OCI-LY3 (cell line): ENCODE data around the gene WDR46.
"Not testable (repeated sequence)": the region's sequence is repeated elsewhere in the genome, so short reads cannot be mapped to it uniquely, and the experiment has no call there.

Experiments used
- H2AFZ ChIP-seq: fragments of 200-600, 300-600 bp; shearing (Covaris generic); 2 replicates; pipeline ENCODE4 v1.6.0; 2014; ENCODE audit warnings: antibody characterized with exemption, low read depth, low read length
- H3K27ac ChIP-seq: fragments of 200-600, 300-600 bp; sonication (generic); 2 replicates; pipeline ENCODE4 v1.5.1; 2014; ENCODE audit warnings: mild to moderate bottlenecking, low read length, moderate library complexity, mixed read lengths
- H3K27me3 ChIP-seq: fragments of 200-600, 300-600 bp; sonication (generic); 2 replicates; pipeline ENCODE4 v1.6.1; 2014; ENCODE audit warnings: low read depth, low read length, mixed read lengths
- H3K36me3 ChIP-seq: fragments of 200-600, 300-600 bp; sonication (generic); replicated peaks from 2 replicates; pipeline ENCODE3; 2014; ENCODE audit warnings: low read depth, low read length, mixed read lengths
- H3K4me1 ChIP-seq: fragments of 300-600, 200-600 bp; sonication (generic); 2 replicates; pipeline ENCODE4 v1.6.1; 2014; ENCODE audit warnings: low read length, mixed read lengths
- H3K4me2 ChIP-seq: fragments of 200-600, 300-600 bp; sonication (generic); 2 replicates; pipeline ENCODE4 v1.6.1; 2014; ENCODE audit warnings: low read length, mixed read lengths
- H3K4me3 ChIP-seq: fragments of 300-600, 200-600 bp; sonication (generic); 2 replicates; pipeline ENCODE4 v1.5.1; 2014; ENCODE audit warnings: antibody characterized with exemption, mild to moderate bottlenecking, low read length, moderate library complexity
- H3K79me2 ChIP-seq: fragments of 300-600, 200-600 bp; shearing (Covaris generic); 2 replicates; pipeline ENCODE4 v1.6.1; 2014; ENCODE audit warnings: mild to moderate bottlenecking, low read length, mixed read lengths
- H3K9ac ChIP-seq: fragments of 300-600, 200-600 bp; shearing (Covaris generic); 2 replicates; pipeline ENCODE4 v1.6.0; 2014; ENCODE audit warnings: mild to moderate bottlenecking, low read length, moderate library complexity
- H3K9me3 ChIP-seq: fragments of 200-600, 300-600 bp; shearing (Covaris generic); 2 replicates; pipeline ENCODE4 v1.6.1; 2014; ENCODE audit warnings: low read length, mixed read lengths; ENCODE audit not compliant: insufficient read depth
- H4K20me1 ChIP-seq: fragments of 200-600, 300-600 bp; sonication (generic); 2 replicates; pipeline ENCODE4 v1.6.1; 2016; ENCODE audit warnings: low read length, mixed read lengths; ENCODE audit not compliant: insufficient read depth
- EZH2phosphoT487 ChIP-seq: fragments of 200-600 bp; shearing (Covaris generic); IDR thresholded peaks from 2 replicates; pipeline ENCODE4 v1.6.1; 2018; ENCODE audit warnings: antibody characterized with exemption, mixed run types, low read depth
- TF ChIP-seq, protein P1 (sequence below): fragments of 200-600, 300-600 bp; sonication (generic); IDR thresholded peaks from 2 replicates; pipeline ENCODE4 v1.5.1; 2014; ENCODE audit warnings: antibody characterized with exemption, low read length, low read depth

The WDR46 gene

GRCh38 chr6:33289784-33290315 is 811 bp upstream of the WDR46 start:
- peaks cover 28% of the 10 kb centered on the region for H3K79me2 ChIP-seq
- H3K36me3 ChIP-seq: peaks cover 9% of the 10 kb centered on the region
- H2AFZ ChIP-seq: 0 out of 2 replicates have a peak overlapping the region, but pooled peaks have one; percentile 70

DNA sequence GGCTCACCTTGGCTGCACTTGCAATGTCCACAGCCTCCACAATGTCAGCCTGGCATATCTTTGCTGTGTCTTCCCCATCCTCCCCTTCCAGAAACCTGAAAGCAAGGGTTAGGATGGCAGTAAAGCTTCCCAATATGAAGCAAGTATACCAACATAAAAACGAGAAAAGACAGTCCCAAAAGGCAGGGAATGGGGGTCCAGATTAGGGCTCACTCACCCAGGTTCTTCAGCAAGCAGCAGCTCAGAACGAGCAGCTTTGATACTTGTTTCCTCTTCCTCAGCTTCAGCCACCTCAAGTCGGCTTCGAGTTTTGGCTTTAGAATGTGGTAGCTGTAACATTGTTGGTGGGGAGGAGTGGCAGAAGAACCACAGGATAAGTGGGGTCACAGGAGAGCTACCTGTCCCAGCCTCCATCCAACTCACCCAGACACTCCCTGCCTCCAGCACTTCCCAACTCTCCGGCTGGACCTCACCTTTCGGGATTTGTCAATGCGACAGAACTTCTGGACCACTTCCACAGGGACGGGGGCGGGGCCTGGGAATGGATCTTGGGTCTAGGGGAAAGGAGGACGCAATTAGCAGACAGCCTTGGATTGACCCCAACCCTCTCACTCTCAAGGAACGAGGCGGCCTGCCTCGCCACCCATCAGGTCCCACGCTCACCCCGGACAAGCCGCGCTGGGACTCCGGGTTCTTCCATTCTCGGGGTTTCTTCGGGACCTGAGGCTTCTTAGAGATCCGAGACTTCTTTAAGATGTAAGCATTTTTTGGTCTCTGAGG is 708 bp downstream of the WDR46 start:
- Histone ChIP-seq H3K27ac (no peak overlapping the region), H2AFZ (peak overlapping the region; percentile 70; the same call in 1 of the 2 replicates), H3K36me3 (peaks cover 9% of the 10 kb centered on the region), H3K27me3 (no peaks in the 10 kb centered on the region), H3K79me2 (peaks cover 28% of the 10 kb centered on the region), H3K4me1 (peaks cover 12% of the 10 kb centered on the region), H3K4me2 (peak overlapping the region; percentile 97), H3K9ac (peak overlapping the region; percentile 89), H4K20me1 (no peaks in the 10 kb centered on the region), H3K9me3 (no peaks in the 10 kb centered on the region), H3K4me3 (peak overlapping the region; percentile 98)
- TF ChIP-seq EZH2phosphoT487: no peak
- TF ChIP-seq, protein P1, sequence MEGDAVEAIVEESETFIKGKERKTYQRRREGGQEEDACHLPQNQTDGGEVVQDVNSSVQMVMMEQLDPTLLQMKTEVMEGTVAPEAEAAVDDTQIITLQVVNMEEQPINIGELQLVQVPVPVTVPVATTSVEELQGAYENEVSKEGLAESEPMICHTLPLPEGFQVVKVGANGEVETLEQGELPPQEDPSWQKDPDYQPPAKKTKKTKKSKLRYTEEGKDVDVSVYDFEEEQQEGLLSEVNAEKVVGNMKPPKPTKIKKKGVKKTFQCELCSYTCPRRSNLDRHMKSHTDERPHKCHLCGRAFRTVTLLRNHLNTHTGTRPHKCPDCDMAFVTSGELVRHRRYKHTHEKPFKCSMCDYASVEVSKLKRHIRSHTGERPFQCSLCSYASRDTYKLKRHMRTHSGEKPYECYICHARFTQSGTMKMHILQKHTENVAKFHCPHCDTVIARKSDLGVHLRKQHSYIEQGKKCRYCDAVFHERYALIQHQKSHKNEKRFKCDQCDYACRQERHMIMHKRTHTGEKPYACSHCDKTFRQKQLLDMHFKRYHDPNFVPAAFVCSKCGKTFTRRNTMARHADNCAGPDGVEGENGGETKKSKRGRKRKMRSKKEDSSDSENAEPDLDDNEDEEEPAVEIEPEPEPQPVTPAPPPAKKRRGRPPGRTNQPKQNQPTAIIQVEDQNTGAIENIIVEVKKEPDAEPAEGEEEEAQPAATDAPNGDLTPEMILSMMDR: no peak

More at GRCh38 chr6:33289784-33290315, 811 bp upstream of the WDR46 start:
- Histone ChIP-seq H3K9ac (peak overlapping the region; percentile 89), H3K4me2 (peak overlapping the region; percentile 97), H3K27me3 (no peaks in the 10 kb centered on the region), H3K9me3 (no peaks in the 10 kb centered on the region), H3K4me3 (peak overlapping the region; percentile 98), H3K4me1 (peaks cover 12% of the 10 kb centered on the region), H4K20me1 (no peaks in the 10 kb centered on the region), H3K27ac (peak overlapping the region; percentile 38)
- TF ChIP-seq, protein P1: no peak
- no peak for TF ChIP-seq EZH2phosphoT487

GRCh38 chr6:33286946-33287914 is 1.8 kb downstream of the WDR46 start:
- Histone ChIP-seq H3K36me3 (peaks cover 5% of the 10 kb centered on the region), H3K27me3 (no peaks in the 10 kb centered on the region), H3K4me2 (no peak overlapping the region), H3K9ac (no peak overlapping the region), H3K79me2 (peaks cover 28% of the 10 kb centered on the region), H3K27ac (no peak overlapping the region), H3K4me1 (peaks cover 12% of the 10 kb centered on the region), H3K9me3 (no peaks in the 10 kb centered on the region), H2AFZ (no peak overlapping the region), H4K20me1 (no peaks in the 10 kb centered on the region), H3K4me3 (no peak overlapping the region)
- TF ChIP-seq, protein P1: no peak
- TF ChIP-seq EZH2phosphoT487: no peak

DNA sequence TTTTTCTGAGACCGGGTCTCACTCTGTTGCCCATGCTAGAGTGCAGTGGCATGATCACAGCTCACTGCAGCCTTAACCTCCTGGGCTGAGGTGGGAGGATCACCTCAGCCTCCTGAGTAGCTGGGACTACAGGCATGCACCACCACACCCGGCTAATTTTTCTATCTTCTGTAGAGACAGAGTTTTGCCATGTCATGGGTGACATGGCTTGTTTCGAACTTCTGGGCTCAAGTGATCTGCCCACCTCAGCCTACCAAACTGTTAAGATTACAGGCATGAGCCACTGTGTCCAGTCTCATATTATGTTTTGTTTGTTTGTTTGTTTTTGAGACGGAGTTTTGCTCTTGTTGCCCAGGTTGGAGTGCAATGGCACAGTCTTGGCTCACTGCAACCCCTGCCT is 3.8 kb downstream of the WDR46 start:
- H3K27me3 ChIP-seq, H2AFZ ChIP-seq, H3K27ac ChIP-seq, H3K9me3 ChIP-seq, H3K9ac ChIP-seq, H4K20me1 ChIP-seq, H3K4me3 ChIP-seq, H3K4me1 ChIP-seq, H3K36me3 ChIP-seq, H3K4me2 ChIP-seq: not testable (repeated sequence)
- peaks cover 19% of the 10 kb centered on the region for H3K79me2 ChIP-seq
